Stimulated activated CD4-positive, alpha-beta T cell treated with anti-CD3 and anti-CD28 coated beads, TNF-alpha, amount 100 ng/mL, for 1 hour (primary cell): ENCODE data around the gene CADM1.

Source experiments
- DNase-seq, 3 donors: peaks; one replicate each; pipeline ENCODE4 v3.0.0-alpha.2; 2020; ENCODE audit warnings: low read depth in 3 of 3, low spot score in 1 of 3

Gene CADM1

GRCh38 chr11:115286614-115287013 is 217.6 kb downstream of the CADM1 start:
- DNase-seq = no peak

- no peak for DNase-seq
These were observed 219.4 kb downstream of the CADM1 start for GRCh38 chr11:115284773-115285172.

- no peak for DNase-seq
These were observed 221.3 kb downstream of the CADM1 start for GRCh38 chr11:115282923-115283322.

- DNase-seq = no peak
These were observed 223.4 kb downstream of the CADM1 start for GRCh38 chr11:115280775-115281174.

GRCh38 chr11:115279813-115280761 is 224.1 kb downstream of the CADM1 start:
- no peak for DNase-seq

- DNase-seq = no peak
These were observed 227.4 kb downstream of the CADM1 start for GRCh38 chr11:115276799-115277198.

- DNase-seq = no peak
These were observed 228.0 kb downstream of the CADM1 start for GRCh38 chr11:115276191-115276590.

- no peak for DNase-seq
These were observed 229.2 kb downstream of the CADM1 start for GRCh38 chr11:115275045-115275444.

GRCh38 chr11:115272925-115273324 is 231.3 kb downstream of the CADM1 start:
- no peak for DNase-seq

GRCh38 chr11:115271643-115272042 is 232.6 kb downstream of the CADM1 start:
- no peak for DNase-seq

- DNase-seq = no peak
These were observed 234.8 kb downstream of the CADM1 start for GRCh38 chr11:115269191-115269950.

GRCh38 chr11:115267871-115268270 is 236.3 kb downstream of the CADM1 start:
- DNase-seq = no peak

GRCh38 chr11:115267238-115267781 is 236.9 kb downstream of the CADM1 start:
- no peak for DNase-seq

GRCh38 chr11:115266066-115266639 is 238.1 kb downstream of the CADM1 start:
- no peak for DNase-seq

- DNase-seq = no peak
These were observed 240.2 kb downstream of the CADM1 start for GRCh38 chr11:115263799-115264656.

- DNase-seq = no peak
These were observed 246.0 kb downstream of the CADM1 start for GRCh38 chr11:115258216-115258615.

- no peak for DNase-seq
These were observed 246.5 kb downstream of the CADM1 start for GRCh38 chr11:115257678-115258077.

GRCh38 chr11:115257270-115257669 is 246.9 kb downstream of the CADM1 start:
- no peak for DNase-seq

- no peak for DNase-seq
These were observed 247.6 kb downstream of the CADM1 start for GRCh38 chr11:115256397-115257197.
